ENCODE data around the gene MAP2K7. TPM values are rescaled to one million over a fixed set of nuclear protein-coding genes. Genes with fewer than 3 reads are reported as not detected.

Gene MAP2K7
- total and polyA plus RNA-seq, 10 donors, result 12.4 to 44.3 (median 28.2) TPM

- Histone ChIP-seq H3K4me1 (peaks cover 12 to 66% (median 37%) of the 10 kb centered on the region in 6 donors), H3K36me3 (peaks cover 0 to 66% (median 39%) of the 10 kb centered on the region in 6 donors), H3K9me3 (no peaks in the 10 kb centered on the region), H3K27me3 (replicated peaks in 1 of 7) (peaks cover 0 to 34% (median 32%) of the 10 kb centered on the region in 7 donors), H3K27ac (no peak overlapping the region), H3K4me3 (no peak overlapping the region)
- peak; percentile 73 for DNase-seq
- 91 to 93% (median 93%) methylated on average over 20 to 31 of the region's 31 CpGs for WGBS, 5 donors
- intact Hi-C loops (cut with DNase I; ENCODE audit: low total_unique reads), result no loop called here
- TF ChIP-seq POLR2A (IDR thresholded peaks at IDR 0.05) (no peak), POLR2AphosphoS5 (IDR thresholded peaks at IDR 0.05) (no peak)
- TF ChIP-seq, protein P1, sequence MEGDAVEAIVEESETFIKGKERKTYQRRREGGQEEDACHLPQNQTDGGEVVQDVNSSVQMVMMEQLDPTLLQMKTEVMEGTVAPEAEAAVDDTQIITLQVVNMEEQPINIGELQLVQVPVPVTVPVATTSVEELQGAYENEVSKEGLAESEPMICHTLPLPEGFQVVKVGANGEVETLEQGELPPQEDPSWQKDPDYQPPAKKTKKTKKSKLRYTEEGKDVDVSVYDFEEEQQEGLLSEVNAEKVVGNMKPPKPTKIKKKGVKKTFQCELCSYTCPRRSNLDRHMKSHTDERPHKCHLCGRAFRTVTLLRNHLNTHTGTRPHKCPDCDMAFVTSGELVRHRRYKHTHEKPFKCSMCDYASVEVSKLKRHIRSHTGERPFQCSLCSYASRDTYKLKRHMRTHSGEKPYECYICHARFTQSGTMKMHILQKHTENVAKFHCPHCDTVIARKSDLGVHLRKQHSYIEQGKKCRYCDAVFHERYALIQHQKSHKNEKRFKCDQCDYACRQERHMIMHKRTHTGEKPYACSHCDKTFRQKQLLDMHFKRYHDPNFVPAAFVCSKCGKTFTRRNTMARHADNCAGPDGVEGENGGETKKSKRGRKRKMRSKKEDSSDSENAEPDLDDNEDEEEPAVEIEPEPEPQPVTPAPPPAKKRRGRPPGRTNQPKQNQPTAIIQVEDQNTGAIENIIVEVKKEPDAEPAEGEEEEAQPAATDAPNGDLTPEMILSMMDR (IDR thresholded peaks at IDR 0.05 in 8 of 11, conservative IDR thresholded peaks at IDR 0.05 in 3 of 11), result no peak
These were observed 8.5 kb downstream of the MAP2K7 start for GRCh38 chr19:7912144-7912696.

DNA sequence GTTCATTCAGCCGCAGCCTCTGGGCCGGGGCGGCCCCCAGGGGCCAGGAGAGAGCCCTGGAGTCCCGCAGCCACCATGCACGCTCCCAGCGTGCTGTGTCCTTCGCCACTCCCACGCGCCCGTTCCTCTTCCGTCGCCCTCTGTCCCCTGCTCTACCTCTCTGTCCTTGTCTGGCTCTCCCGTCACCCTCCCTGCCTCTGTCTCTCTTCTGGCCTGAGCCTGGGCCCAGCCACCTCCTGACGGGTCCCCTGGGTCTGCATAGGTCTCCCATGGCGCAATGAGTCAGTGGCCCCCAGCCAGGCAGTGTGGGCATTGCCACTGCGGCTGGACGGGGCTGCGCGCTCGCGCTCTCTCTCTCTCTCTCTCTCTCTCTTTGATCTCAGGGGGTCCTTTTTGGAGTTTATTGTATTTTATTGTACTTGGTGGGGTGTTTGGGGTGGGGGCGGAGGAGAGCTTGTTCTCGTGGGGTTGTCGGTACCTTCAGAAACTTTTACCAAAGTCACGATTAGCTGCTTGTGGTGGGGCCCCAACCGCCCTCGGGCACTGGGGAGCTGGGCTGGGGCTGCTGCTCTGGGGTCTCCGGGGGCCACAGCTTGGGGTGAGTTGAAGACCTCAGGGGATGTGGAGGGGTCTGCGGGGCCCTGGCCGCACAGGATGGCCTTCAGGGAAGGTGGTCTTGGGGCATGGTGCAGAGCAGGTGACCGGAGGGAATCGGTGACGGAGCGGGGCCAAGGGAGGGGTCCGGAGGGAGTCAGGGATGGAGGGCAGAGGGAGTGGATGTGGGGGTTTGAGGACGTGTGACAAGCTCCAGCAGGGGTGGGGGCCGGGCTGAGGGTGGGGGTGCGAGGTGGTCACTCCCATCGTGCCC, 9.3 kb downstream of the MAP2K7 start:
- H3K36me3 ChIP-seq, result peaks cover 0 to 61% (median 39%) of the 10 kb centered on the region in 6 donors
- WGBS, 5 donors, result 93 to 96% (median 94%) methylated on average over 36 to 39 of the region's 39 CpGs
- H3K4me1 ChIP-seq, result peaks cover 19 to 66% (median 40%) of the 10 kb centered on the region in 6 donors
- H3K27ac ChIP-seq, result no peak overlapping the region
- peak; percentile 74 for DNase-seq
- no peak overlapping the region for H3K4me3 ChIP-seq
- peaks cover 0 to 41% (median 39%) of the 10 kb centered on the region in 7 donors for H3K27me3 ChIP-seq (replicated peaks in 1 of 7)
- intact Hi-C loops (cut with DNase I; ENCODE audit: low total_unique reads), result no loop called here
- no peaks in the 10 kb centered on the region for H3K9me3 ChIP-seq
- peak in 1 of 3 donors; percentile 57 for TF ChIP-seq POLR2AphosphoS5 (IDR thresholded peaks at IDR 0.05)
- no peak for TF ChIP-seq POLR2A (IDR thresholded peaks at IDR 0.05)
- TF ChIP-seq, protein P1 (IDR thresholded peaks at IDR 0.05 in 8 of 11, conservative IDR thresholded peaks at IDR 0.05 in 3 of 11), result no peak

DNA sequence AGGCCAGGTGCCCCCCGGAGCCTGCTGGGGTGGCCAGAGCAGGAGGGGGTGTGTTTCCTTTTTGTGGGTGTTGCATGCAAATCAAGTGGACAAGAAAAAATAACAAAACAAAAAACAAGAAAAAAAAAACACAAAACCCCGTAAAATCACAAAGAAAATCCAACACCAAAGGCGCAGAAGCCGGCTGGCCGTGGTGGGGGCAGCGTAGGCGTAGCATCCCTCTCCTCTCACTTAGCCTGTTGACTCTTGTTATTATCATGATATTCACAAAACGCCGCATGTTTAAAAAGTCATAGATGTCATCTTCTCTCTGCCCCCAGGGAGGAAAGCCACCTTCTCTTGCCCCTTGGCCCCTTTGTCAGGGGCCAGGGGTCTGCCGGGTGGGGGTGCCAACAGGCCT, 10.0 kb downstream of the MAP2K7 start:
- peaks cover 0 to 54% (median 39%) of the 10 kb centered on the region in 6 donors for H3K36me3 ChIP-seq
- H3K4me1 ChIP-seq, result peaks cover 20 to 66% (median 42%) of the 10 kb centered on the region in 6 donors
- peaks cover 0 to 49% (median 46%) of the 10 kb centered on the region in 7 donors for H3K27me3 ChIP-seq (replicated peaks in 1 of 7)
- DNase-seq, result no peak
- no peak overlapping the region for H3K27ac ChIP-seq
- H3K4me3 ChIP-seq, result no peak overlapping the region
- TF ChIP-seq POLR2AphosphoS5 (IDR thresholded peaks at IDR 0.05), result no peak
- TF ChIP-seq POLR2A (IDR thresholded peaks at IDR 0.05), result no peak
- TF ChIP-seq, protein P1 (IDR thresholded peaks at IDR 0.05 in 8 of 11, conservative IDR thresholded peaks at IDR 0.05 in 3 of 11), result no peak
- WGBS, 5 donors, result 80 to 94% (median 88%) methylated on average over 10 of the region's 10 CpGs
- intact Hi-C loops (cut with DNase I; ENCODE audit: low total_unique reads), result no loop called here
- no peaks in the 10 kb centered on the region for H3K9me3 ChIP-seq

DNA sequence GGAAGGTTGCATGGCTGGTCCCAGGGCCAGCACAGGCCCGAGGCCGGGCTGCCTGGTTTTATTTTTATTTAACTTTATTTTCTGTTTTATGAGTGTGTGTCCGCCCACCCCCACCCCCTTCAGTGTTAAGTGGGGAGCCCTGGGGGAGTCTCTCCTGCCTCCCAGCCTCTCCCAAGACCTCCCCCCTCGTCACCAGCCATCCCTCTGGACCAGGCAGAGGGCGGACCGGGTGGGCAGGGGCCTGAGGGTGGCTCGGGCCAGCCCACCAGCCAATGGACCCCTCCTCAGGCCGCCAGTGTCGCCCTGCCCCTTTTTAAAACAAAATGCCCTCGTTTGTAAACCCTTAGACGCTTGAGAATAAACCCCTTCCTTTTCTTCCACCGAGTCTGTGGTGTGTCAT, 10.4 kb downstream of the MAP2K7 start:
- Histone ChIP-seq H3K36me3 (peaks cover 0 to 50% (median 37%) of the 10 kb centered on the region in 6 donors), H3K4me1 (peaks cover 20 to 66% (median 39%) of the 10 kb centered on the region in 6 donors), H3K27ac (no peak overlapping the region), H3K9me3 (no peaks in the 10 kb centered on the region), H3K4me3 (no peak overlapping the region), H3K27me3 (replicated peaks in 1 of 7) (peaks cover 0 to 53% (median 51%) of the 10 kb centered on the region in 7 donors)
- TF ChIP-seq, protein P1 (IDR thresholded peaks at IDR 0.05 in 8 of 11, conservative IDR thresholded peaks at IDR 0.05 in 3 of 11), result no peak
- TF ChIP-seq POLR2AphosphoS5 (IDR thresholded peaks at IDR 0.05) (no peak), POLR2A (IDR thresholded peaks at IDR 0.05) (no peak)
- intact Hi-C loops (cut with DNase I; ENCODE audit: low total_unique reads), result no loop called here
- WGBS, 5 donors, result 68 to 84% (median 71%) methylated on average over 12 of the region's 12 CpGs
- DNase-seq, result no peak

All from spleen (tissue), 11 donors.